HepG2 (cell line): ENCODE measurements around the gene TRIM27. TPM values are rescaled to one million over a fixed set of nuclear protein-coding genes. Genes with fewer than 3 reads are reported as not detected.

Experiments
- CCDC6 ChIP-seq: sonication (generic); formaldehyde crosslinking; IDR thresholded peaks from 2 replicates; pipeline ENCODE4 v1.8.1; 2022; ENCODE audit warnings: mild to moderate bottlenecking, missing genetic modification reagents, moderate library complexity
- DNMT3B ChIP-seq: conservative IDR thresholded peaks from 2 replicates; pipeline ENCODE4 v1.6.1; 2016; ENCODE audit warnings: missing biosample characterization, control low read depth
- ERF ChIP-seq: IDR thresholded peaks from 2 replicates; pipeline ENCODE4 v1.6.1; 2018; ENCODE audit warnings: missing biosample characterization, missing genetic modification reagents
- HDAC2 ChIP-seq: sonication (generic); formaldehyde crosslinking; IDR thresholded peaks from 2 replicates; pipeline ENCODE4 v1.4.0; 2020; ENCODE audit warnings: missing genetic modification reagents
- HMG20A ChIP-seq: IDR thresholded peaks from 2 replicates; pipeline ENCODE4 v1.6.1; 2016; ENCODE audit warnings: borderline replicate concordance
- MBD4 ChIP-seq: IDR thresholded peaks from 2 replicates; pipeline ENCODE4 v1.6.1; 2012; ENCODE audit warnings: low read length, inconsistent platforms, borderline replicate concordance
- NFKBIZ ChIP-seq: IDR thresholded peaks from 2 replicates; pipeline ENCODE4 v1.6.1; 2018; ENCODE audit warnings: missing genetic modification reagents, missing compliant biosample characterization
- PBX2 ChIP-seq: IDR thresholded peaks from 2 replicates; pipeline ENCODE4 v1.6.1; 2016; ENCODE audit warnings: control low read depth
- RARA ChIP-seq: IDR thresholded peaks from 2 replicates; pipeline ENCODE4 v1.6.1; 2016; ENCODE audit warnings: missing genetic modification reagents, missing compliant biosample characterization
- RXRB ChIP-seq: IDR thresholded peaks from 2 replicates; pipeline ENCODE4 v1.6.1; 2016; ENCODE audit warnings: borderline replicate concordance, missing genetic modification reagents, missing compliant biosample characterization
- SAP130 ChIP-seq: IDR thresholded peaks from 2 replicates; pipeline ENCODE4 v1.6.1; 2016; ENCODE audit warnings: low read depth
- THAP8 ChIP-seq: sonication (generic); formaldehyde crosslinking; IDR thresholded peaks from 2 replicates; pipeline ENCODE4 v1.5.1; 2020; ENCODE audit warnings: missing genetic modification reagents, mild to moderate bottlenecking, borderline replicate concordance
- TMF1 ChIP-seq: sonication (generic); formaldehyde crosslinking; IDR thresholded peaks from 2 replicates; pipeline ENCODE4 v1.8.1; 2022; ENCODE audit warnings: low read depth, missing genetic modification reagents
- USF2 ChIP-seq, 2 experiments: sonication (generic) in 1 of 2; formaldehyde crosslinking in 1 of 2; IDR thresholded peaks; 2 replicates each; pipeline versions ENCODE4 v1.5.1 to v1.6.1; 2011 to 2020; ENCODE audit warnings: borderline replicate concordance in 1 of 2, low read depth in 1 of 2, low read length in 1 of 2, mild to moderate bottlenecking in 1 of 2, missing genetic modification reagents in 1 of 2, moderate library complexity in 1 of 2
- ZBTB14 ChIP-seq: sonication (generic); formaldehyde crosslinking; IDR thresholded peaks from 2 replicates; pipeline ENCODE4 v1.4.0; 2020; ENCODE audit warnings: missing genetic modification reagents
- ZBTB33 ChIP-seq: sonication (generic); formaldehyde crosslinking; IDR thresholded peaks from 2 replicates; pipeline ENCODE4 v1.4.0; 2020; ENCODE audit warnings: missing genetic modification reagents
- polyA plus RNA-seq, 8 experiments: library from polyadenylated mRNA; depleted of rRNA in 3 of 8; stranded (reverse) in 7 of 8; unstranded in 1 of 8; fragments of >200 nt; fragmentation: Illumina TruSeq in 4 of 8; extraction: Trizol in 4 of 8; gene quantifications; 2 replicates each; pipeline versions ENCODE4 v1.2.1 to v1.2.3, GENCODE V29; 2011 to 2016; ENCODE audit warnings: low read depth in 4 of 8, missing spikeins in 1 of 8, mixed read lengths in 1 of 8; ENCODE audit not compliant: insufficient read depth in 1 of 8
- total RNA-seq, 5 experiments: library from RNA; depleted of rRNA; stranded (reverse); fragments of >200 nt; fragmentation: Illumina TruSeq; extraction: Trizol; gene quantifications; 2 replicates each; pipeline ENCODE4 v1.2.3, GENCODE V29; 2016; ENCODE audit warnings: low read depth in 1 of 5
- TF ChIP-seq, protein P1 (sequence below): sonication (generic); formaldehyde crosslinking; IDR thresholded peaks from 2 replicates; pipeline ENCODE4 v1.5.0; 2020; ENCODE audit warnings: missing genetic modification reagents, mild to moderate bottlenecking, borderline replicate concordance

The TRIM27 gene
- total and polyA plus RNA-seq, 2 of the 13 experiments (the other 11 are each of a cell fraction or from before 2014, with no cell fraction given), result 88.6 to 112 TPM

GRCh38 chr6:28922004-28922820 lies 1.6 kb downstream of the TRIM27 start (continued):
- 0 out of 2 replicates have a peak, but pooled peaks have one; percentile 17 for TF ChIP-seq ERF (CRISPR knock-in tag)
- peak; percentile 91 for TF ChIP-seq ZBTB33 (CRISPR knock-in tag)
- peak; percentile 48; the same call in 1 of the 2 replicates for TF ChIP-seq HDAC2 (CRISPR knock-in tag)
- 0 out of 2 replicates have a peak, but pooled peaks have one; percentile 31 for TF ChIP-seq DNMT3B (CRISPR knock-in tag)
- TF ChIP-seq USF2 (IDR thresholded peaks at IDR 0.05; ENCODE audit: low read depth, low read length), result no peak
- peak; percentile 29; the same call in 1 of the 2 replicates for TF ChIP-seq USF2 (CRISPR knock-in tag; IDR thresholded peaks at IDR 0.05; ENCODE audit: borderline replicate concordance)
- TF ChIP-seq PBX2, result no peak
- TF ChIP-seq TMF1 (CRISPR knock-in tag), result no peak
- TF ChIP-seq, protein P1, sequence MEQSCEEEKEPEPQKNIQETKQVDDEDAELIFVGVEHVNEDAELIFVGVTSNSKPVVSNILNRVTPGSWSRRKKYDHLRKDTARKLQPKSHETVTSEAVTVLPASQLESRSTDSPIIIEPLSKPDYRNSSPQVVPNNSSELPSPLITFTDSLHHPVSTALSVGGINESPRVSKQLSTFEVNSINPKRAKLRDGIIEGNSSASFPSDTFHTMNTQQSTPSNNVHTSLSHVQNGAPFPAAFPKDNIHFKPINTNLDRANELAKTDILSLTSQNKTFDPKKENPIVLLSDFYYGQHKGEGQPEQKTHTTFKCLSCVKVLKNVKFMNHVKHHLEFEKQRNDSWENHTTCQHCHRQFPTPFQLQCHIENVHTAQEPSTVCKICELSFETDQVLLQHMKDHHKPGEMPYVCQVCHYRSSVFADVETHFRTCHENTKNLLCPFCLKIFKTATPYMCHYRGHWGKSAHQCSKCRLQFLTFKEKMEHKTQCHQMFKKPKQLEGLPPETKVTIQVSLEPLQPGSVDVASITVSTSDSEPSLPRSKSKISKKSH (CRISPR knock-in tag), result no peak
- TF ChIP-seq MBD4, result peak; percentile 77; the same call in 1 of the 2 replicates
- TF ChIP-seq RXRB (CRISPR knock-in tag), result peak; percentile 30; the same call in 1 of the 2 replicates
- peak; percentile 95 for TF ChIP-seq SAP130 (CRISPR knock-in tag)
- TF ChIP-seq ZBTB14 (CRISPR knock-in tag), result no peak
- 0 out of 2 replicates have a peak, but pooled peaks have one; percentile 6 for TF ChIP-seq NFKBIZ (CRISPR knock-in tag)
- TF ChIP-seq RARA (CRISPR knock-in tag), result peak; percentile 34; the same call in 1 of the 2 replicates
- no peak for TF ChIP-seq CCDC6
- no peak for TF ChIP-seq THAP8 (CRISPR knock-in tag)
- peak; percentile 54; the same call in 1 of the 2 replicates for TF ChIP-seq HMG20A
